GM12878 (cell line): ENCODE measurements around the gene GPR153. TPM values are rescaled to one million over a fixed set of nuclear protein-coding genes. Genes with fewer than 3 reads are reported as not detected.

Experiments
- ATAC-seq: fragments of 200-7000 bp; cut with Tn5 transposase; 3 replicates; pipeline ENCODE4 v1.9.1; 2020; ENCODE audit warnings: mild to moderate bottlenecking, moderate library complexity
- BruUV-seq: library from RNA; stranded (reverse); fragments of 400-500 nt; replicated peaks from 2 replicates; lab custom pipeline; 2021; lab: Mats Ljungman, UMichigan
- CTCF ChIA-PET: fragments of 300-600 bp; sonication (Branson Sonifier 250); formaldehyde crosslinking; extraction: SDS; loops from one replicate; lab custom pipeline; 2021; ENCODE audit warnings: inconsistent platforms; lab: Yijun Ruan, JAX
- POLR2A ChIA-PET: fragments of 350-600 bp; formaldehyde crosslinking; extraction: SDS; loops from one replicate; lab custom pipeline; 2021; ENCODE audit warnings: inconsistent platforms; lab: Charles Lee
- RAD21 ChIA-PET: fragments of 300-600 bp; sonication (Branson Sonifier 250); formaldehyde crosslinking; loops from one replicate; lab custom pipeline; 2023; ENCODE audit warnings: antibody characterized with exemption; ENCODE audit not compliant: unreplicated experiment; lab: Charles Lee
- SMC1A ChIA-PET: fragments of 300-600 bp; sonication (Branson Sonifier 250); formaldehyde crosslinking; loops from one replicate; lab custom pipeline; 2023; ENCODE audit not compliant: unreplicated experiment, uncharacterized antibody; lab: Charles Lee
- DNase-seq: peaks from one replicate; pipeline ENCODE4 v3.0.0-alpha.2; 2011; ENCODE audit warnings: low read depth, low spot score
- FAIRE-seq: peaks from 3 replicates; lab custom pipeline; 2011; peaks lifted over from hg19 to GRCh38; lab: Jason Lieb, UNC
- H2AFZ ChIP-seq: 2 replicates; pipeline ENCODE4 v1.6.0; 2011; ENCODE audit warnings: low read depth, low read length, control low read depth; ENCODE audit not compliant: control insufficient read depth
- H3K27ac ChIP-seq: 2 replicates; pipeline ENCODE4 v1.5.1; 2011; ENCODE audit warnings: control low read depth; ENCODE audit not compliant: control insufficient read depth, insufficient read depth
- H3K27me3 ChIP-seq, 2 experiments: replicated peaks in 1 of 2; 2 replicates each; pipeline versions ENCODE4 v1.6.0 to v1.6.1; 2011; ENCODE audit warnings: low read length in 1 of 2; ENCODE audit not compliant: control insufficient read depth in 2 of 2, insufficient read depth in 2 of 2
- H3K36me3 ChIP-seq, 2 experiments: 2 replicates each; pipeline ENCODE4 v1.5.1; 2011; ENCODE audit warnings: low read length in 1 of 2; ENCODE audit not compliant: control insufficient read depth in 2 of 2, insufficient read depth in 2 of 2
- H3K4me1 ChIP-seq: 2 replicates; pipeline ENCODE4 v1.6.1; 2011; ENCODE audit warnings: mild to moderate bottlenecking, low read length, moderate library complexity, mixed read lengths; ENCODE audit not compliant: control insufficient read depth, insufficient read depth
- H3K4me2 ChIP-seq: 2 replicates; pipeline ENCODE4 v1.6.0; 2011; ENCODE audit warnings: control low read depth; ENCODE audit not compliant: control insufficient read depth, insufficient read depth
- H3K4me3 ChIP-seq: fragments of 200-600 bp; sonication (generic); 2 replicates; pipeline ENCODE4 v1.5.1; 2016
- H3K79me2 ChIP-seq: 2 replicates; pipeline ENCODE4 v1.6.0; 2011; ENCODE audit warnings: low read length; ENCODE audit not compliant: control insufficient read depth, insufficient read depth
- H3K9ac ChIP-seq: 2 replicates; pipeline ENCODE4 v1.8.0; 2011; ENCODE audit warnings: low read length, control low read depth, mixed read lengths; ENCODE audit not compliant: control insufficient read depth, insufficient read depth
- H3K9me3 ChIP-seq: replicated peaks from 3 replicates; pipeline ENCODE4 v1.5.1; 2011; ENCODE audit warnings: mild to moderate bottlenecking, low read length; ENCODE audit not compliant: control insufficient read depth, insufficient read depth
- H4K20me1 ChIP-seq: 2 replicates; pipeline ENCODE4 v1.6.0; 2011; ENCODE audit not compliant: control insufficient read depth, insufficient read depth
- CEBPB ChIP-seq, 2 experiments: fragments of 150-350 bp in 1 of 2; IDR thresholded peaks; 2 replicates each; pipeline ENCODE4 v1.6.1; 2012 to 2014; ENCODE audit warnings: low read depth in 2 of 2, low read length in 2 of 2, borderline replicate concordance in 1 of 2, inconsistent platforms in 1 of 2
- MYB ChIP-seq: fragments of 150-350 bp; IDR thresholded peaks from 2 replicates; pipeline ENCODE4 v1.6.1; 2014; ENCODE audit warnings: mild to moderate bottlenecking, low read depth, low read length, borderline replicate concordance
- SRF ChIP-seq, 2 experiments: IDR thresholded peaks; 2 replicates each; pipeline ENCODE4 v1.6.1; 2011; ENCODE audit warnings: low read depth in 2 of 2, low read length in 2 of 2, mild to moderate bottlenecking in 1 of 2, moderate library complexity in 1 of 2
- STAT3 ChIP-seq: IDR thresholded peaks from 2 replicates; pipeline ENCODE4 v1.6.1; 2011; ENCODE audit warnings: low read depth, low read length, improper control_type of control experiment
- SUZ12 ChIP-seq: fragments of 200-600 bp; sonication (generic); IDR thresholded peaks from one replicate; pipeline ENCODE4 v1.6.1; 2018; ENCODE audit warnings: antibody characterized with exemption, mild to moderate bottlenecking; ENCODE audit not compliant: unreplicated experiment
- WGBS: methylation state at CpG from one replicate; pipeline ENCODE4 v1.1.6; 2016; ENCODE audit warnings: low lambda C conversion rate; ENCODE audit not compliant: insufficient replicate concordance, insufficient coverage; ENCODE audit errors: missing lambda C conversion rate; 5-methylcytosine and 5-hydroxymethylcytosine counted together
- in situ Hi-C: fragments of 300-500 bp; cut with MboI; formaldehyde crosslinking; loops from 9 replicates; pipeline ENCODE4 v1.14.3; 2018; ENCODE audit warnings: mixed read lengths
- intact Hi-C: fragments of 100-400 bp; cut with micrococcal nuclease; formaldehyde crosslinking; loops from one replicate; pipeline ENCODE4 v1.14.2; 2022; ENCODE audit not compliant: unreplicated experiment
- polyA plus RNA-seq, 11 experiments: library from polyadenylated mRNA; depleted of rRNA in 4 of 11; unstranded in 6 of 11; stranded (reverse) in 5 of 11; fragments of >200 nt; fragmentation: Nextera tagmentation in 4 of 11; fragmentation: Illumina TruSeq in 1 of 11; extraction: Ambion mirVana in 4 of 11; extraction: Trizol in 1 of 11; gene quantifications; 1 replicate in 1 of 11; 2 replicates in 10 of 11; pipeline versions ENCODE4 v1.2.1 to v1.2.3, GENCODE V29; 2011 to 2016; ENCODE audit warnings: inconsistent platforms in 2 of 11, missing spikeins in 2 of 11, low read depth in 1 of 11
- total RNA-seq, 4 experiments: library from RNA; depleted of rRNA in 3 of 4; stranded (reverse); fragments of >200 nt in 3 of 4; fragmentation: Illumina TruSeq in 1 of 4; extraction: Trizol in 1 of 4; gene quantifications; 2 replicates each; pipeline versions ENCODE4 v1.2.1 to v1.2.3, GENCODE V29; 2013 to 2021
- TF ChIP-seq, protein P1 (sequence below): fragments of 450-650 bp; IDR thresholded peaks from 2 replicates; pipeline ENCODE4 v1.6.1; 2017; ENCODE audit warnings: mild to moderate bottlenecking, low read depth, inconsistent platforms; ENCODE audit not compliant: poor library complexity, severe bottlenecking

Gene GPR153
- total and polyA plus RNA-seq, 10 of the 15 experiments (the other 5 are each of a cell fraction or from before 2014, with no cell fraction given), result 0.04 to 2.2 (median 0.54) TPM

GRCh38 chr1:6252374-6252710 is 8.6 kb downstream of the GPR153 start:
- FAIRE-seq, result no peak

More at GRCh38 chr1:6252374-6252710, 8.6 kb downstream of the GPR153 start:
- H3K27me3 ChIP-seq, result peaks cover 0 to 7% of the 10 kb centered on the region in 2 experiments; a peak in 3 of 4 replicates
- POLR2A ChIA-PET, result no interaction called here
- no peaks in the 10 kb centered on the region for H3K4me1 ChIP-seq
- H3K9ac ChIP-seq, result no peak overlapping the region
- TF ChIP-seq MYB (no peak), STAT3 (no peak), SRF (IDR thresholded peaks at IDR 0.05; ENCODE audit: low read depth in 2 of 2, low read length in 2 of 2) (no peak), CEBPB (IDR thresholded peaks at IDR 0.05; ENCODE audit: borderline replicate concordance in 1 of 2, low read depth in 2 of 2, low read length in 2 of 2) (no peak), SUZ12 (no peak)
- TF ChIP-seq, protein P1, sequence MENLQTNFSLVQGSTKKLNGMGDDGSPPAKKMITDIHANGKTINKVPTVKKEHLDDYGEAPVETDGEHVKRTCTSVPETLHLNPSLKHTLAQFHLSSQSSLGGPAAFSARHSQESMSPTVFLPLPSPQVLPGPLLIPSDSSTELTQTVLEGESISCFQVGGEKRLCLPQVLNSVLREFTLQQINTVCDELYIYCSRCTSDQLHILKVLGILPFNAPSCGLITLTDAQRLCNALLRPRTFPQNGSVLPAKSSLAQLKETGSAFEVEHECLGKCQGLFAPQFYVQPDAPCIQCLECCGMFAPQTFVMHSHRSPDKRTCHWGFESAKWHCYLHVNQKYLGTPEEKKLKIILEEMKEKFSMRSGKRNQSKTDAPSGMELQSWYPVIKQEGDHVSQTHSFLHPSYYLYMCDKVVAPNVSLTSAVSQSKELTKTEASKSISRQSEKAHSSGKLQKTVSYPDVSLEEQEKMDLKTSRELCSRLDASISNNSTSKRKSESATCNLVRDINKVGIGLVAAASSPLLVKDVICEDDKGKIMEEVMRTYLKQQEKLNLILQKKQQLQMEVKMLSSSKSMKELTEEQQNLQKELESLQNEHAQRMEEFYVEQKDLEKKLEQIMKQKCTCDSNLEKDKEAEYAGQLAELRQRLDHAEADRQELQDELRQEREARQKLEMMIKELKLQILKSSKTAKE, result no peak
- 8% methylated on average over 4 of the region's 4 CpGs for WGBS
- no peaks in the 10 kb centered on the region for H3K9me3 ChIP-seq
- no peaks in the 10 kb centered on the region for H3K36me3 ChIP-seq
- ATAC-seq (no peak), DNase-seq (no peak)
- no peak overlapping the region for H3K27ac ChIP-seq
- SMC1A ChIA-PET, result no interaction called here
- H2AFZ ChIP-seq, result no peak overlapping the region
- H3K4me3 ChIP-seq, result no peak overlapping the region
- no peaks in the 10 kb centered on the region for H4K20me1 ChIP-seq
- H3K79me2 ChIP-seq, result no peaks in the 10 kb centered on the region
- RAD21 ChIA-PET, result interaction anchor here (0.6 kb wide), 1 partner anchor 22 kb away, joined by 4 read pairs; no protein-coding TSS in a partner anchor
- intact Hi-C loops (no loop called here), in situ Hi-C loops (loop anchor here (5.0 kb wide), 1 partner anchor 150 kb away; no protein-coding TSS in a partner anchor)
- no peak overlapping the region for H3K4me2 ChIP-seq
- CTCF ChIA-PET, result interaction anchor here (0.6 to 0.9 kb wide), 2 partner anchors 106 to 543 kb away, joined by 4 read pairs; no protein-coding TSS in a partner anchor
- no TSS peak for BruUV-seq
